Testis (tissue), 2 donors: ENCODE measurements around the gene WNK2.

ENCODE experiments used
- CTCF ChIP-seq, 3 experiments: fragments of 450-650 bp in 2 of 3; fragments of 200-600 bp in 1 of 3; sonication (generic) in 1 of 3; IDR thresholded peaks; one replicate each; pipeline ENCODE4 v1.5.1; 2016 to 2019; ENCODE audit warnings: antibody characterized with exemption in 3 of 3, mild to moderate bottlenecking in 2 of 3, moderate library complexity in 1 of 3
- POLR2A ChIP-seq: fragments of 450-650 bp; IDR thresholded peaks from one replicate; pipeline ENCODE4 v1.6.1; 2017; ENCODE audit warnings: antibody characterized with exemption, mild to moderate bottlenecking, moderate library complexity

GRCh38 chr9:93270976-93271375 lies 87.0 kb downstream of the WNK2 start:
- TF ChIP-seq CTCF (IDR thresholded peaks at IDR 0.05) = no peak
- no peak for TF ChIP-seq POLR2A
